GM23248 (cell line): ENCODE results near the gene SPANXD. TPM values are rescaled to one million over a fixed set of nuclear protein-coding genes. Genes with fewer than 3 reads are reported as not detected.
"Not testable (repeated sequence)": the region's sequence is repeated elsewhere in the genome, so short reads cannot be mapped to it uniquely, and the experiment has no call there.

Experiments
- DNase-seq: peaks from one replicate; pipeline ENCODE4 v3.0.0-alpha.2; 2015
- H2AFZ ChIP-seq: fragments of 200-600 bp; sonication (generic); 2 replicates; pipeline ENCODE4 v1.6.1; 2016; ENCODE audit warnings: antibody characterized with exemption
- H3F3A ChIP-seq: fragments of 200-600 bp; sonication (generic); 2 replicates; pipeline ENCODE4 v1.6.1; 2016; ENCODE audit warnings: mild to moderate bottlenecking, antibody characterized with exemption, mixed run types; ENCODE audit not compliant: insufficient read depth
- H3K27ac ChIP-seq: fragments of 200-600 bp; sonication (generic); 2 replicates; pipeline ENCODE4 v1.5.1; 2016; ENCODE audit warnings: mild to moderate bottlenecking
- H3K27me3 ChIP-seq: fragments of 200-600 bp; sonication (generic); replicated peaks from 2 replicates; pipeline ENCODE4 v1.6.1; 2016; ENCODE audit warnings: mild to moderate bottlenecking; ENCODE audit not compliant: insufficient read depth
- H3K36me3 ChIP-seq: fragments of 200-600 bp; sonication (generic); 2 replicates; pipeline ENCODE4 v1.6.1; 2016; ENCODE audit warnings: low read depth, mild to moderate bottlenecking
- H3K4me1 ChIP-seq: fragments of 200-600 bp; sonication (generic); 2 replicates; pipeline ENCODE4 v1.6.1; 2016; ENCODE audit warnings: mild to moderate bottlenecking; ENCODE audit not compliant: insufficient read depth
- H3K4me2 ChIP-seq: fragments of 200-600 bp; sonication (generic); one replicate; pipeline ENCODE4 v1.6.1; 2016; ENCODE audit warnings: mild to moderate bottlenecking; ENCODE audit not compliant: unreplicated experiment
- H3K4me3 ChIP-seq: fragments of 200-600 bp; sonication (generic); 2 replicates; pipeline ENCODE4 v1.5.1; 2016; ENCODE audit warnings: mild to moderate bottlenecking
- H3K79me2 ChIP-seq: fragments of 200-600 bp; sonication (generic); 2 replicates; pipeline ENCODE4 v1.6.1; 2016; ENCODE audit warnings: mild to moderate bottlenecking; ENCODE audit not compliant: insufficient read depth
- H3K9ac ChIP-seq: fragments of 200-600 bp; sonication (generic); 2 replicates; pipeline ENCODE4 v1.6.1; 2016; ENCODE audit warnings: mild to moderate bottlenecking
- H3K9me2 ChIP-seq: fragments of 200-600 bp; sonication (generic); 2 replicates; pipeline ENCODE4 v1.6.1; 2016; ENCODE audit warnings: mixed run types, mild to moderate bottlenecking, moderate library complexity; ENCODE audit not compliant: insufficient read depth
- H3K9me3 ChIP-seq: fragments of 200-600 bp; sonication (generic); one replicate; pipeline ENCODE4 v1.6.1; 2017; ENCODE audit warnings: low read depth
- H4K20me1 ChIP-seq: fragments of 200-600 bp; sonication (generic); 2 replicates; pipeline ENCODE4 v1.6.0; 2016; ENCODE audit not compliant: insufficient read depth
- EZH2 ChIP-seq: fragments of 200-600 bp; sonication (generic); IDR thresholded peaks from 2 replicates; pipeline ENCODE4 v1.6.1; 2018; ENCODE audit warnings: antibody characterized with exemption, mild to moderate bottlenecking; ENCODE audit not compliant: insufficient read depth, poor library complexity, severe bottlenecking
- EZH2phosphoT487 ChIP-seq: fragments of 200-600 bp; sonication (generic); IDR thresholded peaks from 2 replicates; pipeline ENCODE4 v1.6.1; 2018; ENCODE audit warnings: antibody characterized with exemption, moderate library complexity, mild to moderate bottlenecking, low read depth; ENCODE audit not compliant: insufficient read depth
- WGBS, 2 experiments: methylation state at CpG; one replicate each; pipeline ENCODE4 v1.1.6; 2015 to 2017; ENCODE audit warnings: low lambda C conversion rate in 2 of 2, low coverage in 1 of 2; ENCODE audit errors: missing lambda C conversion rate in 2 of 2; 5-methylcytosine and 5-hydroxymethylcytosine counted together
- in situ Hi-C: fragments of 300-500 bp; cut with MboI; formaldehyde crosslinking; loops from 2 replicates; pipeline ENCODE4 v1.15.0; 2020
- polyA plus RNA-seq: library from polyadenylated mRNA; unstranded; fragments of >200 nt; fragmentation: Nextera tagmentation; extraction: Ambion mirVana; gene quantifications from 2 replicates; pipeline ENCODE4 v1.2.1, GENCODE V29; 2016
- total RNA-seq: library from RNA; depleted of rRNA; stranded (reverse); fragments of >200 nt; shearing (Covaris generic); gene quantifications from 2 replicates; pipeline ENCODE4 v1.2.3, GENCODE V29; 2014; rRNA removed

The SPANXD gene, protein sequence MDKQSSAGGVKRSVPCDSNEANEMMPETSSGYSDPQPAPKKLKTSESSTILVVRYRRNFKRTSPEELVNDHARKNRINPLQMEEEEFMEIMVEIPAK
- total RNA-seq (not detected in 2 replicates), polyA plus RNA-seq (not detected in 2 replicates)

DNA sequence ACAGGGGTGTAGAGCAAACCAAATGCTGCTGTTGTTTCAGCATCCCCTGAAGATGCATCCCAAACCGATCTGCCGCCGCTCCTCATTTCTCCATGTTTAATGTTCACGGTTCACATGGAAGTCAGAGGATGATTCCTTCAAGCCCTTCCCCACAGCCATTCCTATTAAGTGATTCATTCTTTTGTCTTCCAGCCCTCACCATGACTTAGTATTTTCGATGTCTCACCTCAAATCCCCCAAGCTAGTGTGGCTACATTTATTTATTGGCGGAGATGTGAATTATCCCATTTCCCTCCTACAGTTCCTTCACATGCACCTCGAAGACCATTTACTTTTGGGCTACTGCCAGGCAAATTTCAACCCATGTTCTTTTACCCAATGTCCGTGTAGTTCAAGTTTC, at the start of gene SPANXD:
Gene SPANXD, minus strand, starts transcription at position 101 of the 400 bp plus-strand sequence. CDS start 334 bp downstream, outside the sequence.
- H3K4me1 ChIP-seq, H3K27ac ChIP-seq, H3K36me3 ChIP-seq, H4K20me1 ChIP-seq, H3K27me3 ChIP-seq, in situ Hi-C loops, H2AFZ ChIP-seq, H3K4me2 ChIP-seq, H3F3A ChIP-seq, H3K9ac ChIP-seq, DNase-seq, H3K9me3 ChIP-seq, H3K79me2 ChIP-seq, H3K9me2 ChIP-seq, H3K4me3 ChIP-seq: not testable (repeated sequence)
- 20 to 23% methylated on average over 2 to 3 of the region's 8 CpGs for WGBS, 2 experiments

DNA sequence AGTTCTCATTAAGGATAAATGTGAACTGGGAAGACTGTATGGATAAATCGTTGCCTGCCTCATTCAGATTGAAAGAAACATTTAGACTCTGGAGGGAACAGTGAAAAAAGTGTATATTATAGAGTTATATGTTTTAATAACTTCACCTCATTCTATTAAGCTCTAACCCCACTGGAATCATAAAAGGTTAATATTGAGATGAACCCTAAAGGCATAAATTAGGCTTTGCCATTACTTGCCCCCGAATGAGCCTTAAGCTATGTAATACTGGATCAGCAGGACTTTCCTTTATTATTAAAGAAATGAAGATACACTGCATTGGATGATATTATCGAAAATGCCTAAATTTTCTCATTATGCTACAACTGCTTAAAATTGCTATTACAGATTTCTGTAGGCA, 44.1 kb upstream of the SPANXD start:
- Histone ChIP-seq H3K4me2 (no peak overlapping the region), H3K36me3 (no peaks in the 10 kb centered on the region), H3K9ac (no peak overlapping the region), H3F3A (no peaks in the 10 kb centered on the region), H3K79me2 (no peaks in the 10 kb centered on the region), H3K27me3 (no peaks in the 10 kb centered on the region), H3K4me1 (no peaks in the 10 kb centered on the region), H3K4me3 (no peak overlapping the region), H4K20me1 (no peaks in the 10 kb centered on the region), H3K27ac (no peak overlapping the region), H3K9me3 (no peaks in the 10 kb centered on the region), H2AFZ (no peak overlapping the region), H3K9me2 (no peaks in the 10 kb centered on the region)
- DNase-seq, result no peak
- in situ Hi-C loops, result loop anchor here (25.0 kb wide), 1 partner anchor 280 kb away; no protein-coding TSS in a partner anchor
- TF ChIP-seq EZH2 (no peak), EZH2phosphoT487 (no peak)
- WGBS, 2 experiments, result 8 to 14% methylated on average over 3 of the region's 3 CpGs

GRCh38 chrX:141736656-141737055, 38.1 kb upstream of the SPANXD start:
- no peak overlapping the region for H3K27ac ChIP-seq
- no peaks in the 10 kb centered on the region for H3K4me1 ChIP-seq
- H4K20me1 ChIP-seq, result no peaks in the 10 kb centered on the region
- no peaks in the 10 kb centered on the region for H3K27me3 ChIP-seq
- in situ Hi-C loops, result loop anchor here (25.0 kb wide), 1 partner anchor 274 kb away; no protein-coding TSS in a partner anchor
- no peak overlapping the region for H3K4me2 ChIP-seq
- no peak for DNase-seq
- no peaks in the 10 kb centered on the region for H3K36me3 ChIP-seq
- H3F3A ChIP-seq, result no peaks in the 10 kb centered on the region
- H3K9me2 ChIP-seq, result no peaks in the 10 kb centered on the region
- no peak overlapping the region for H2AFZ ChIP-seq
- TF ChIP-seq EZH2, result no peak
- TF ChIP-seq EZH2phosphoT487, result no peak
- H3K9ac ChIP-seq, result no peak overlapping the region
- no peak overlapping the region for H3K4me3 ChIP-seq
- H3K79me2 ChIP-seq, result no peaks in the 10 kb centered on the region
- WGBS, 2 experiments, result 8 to 16% methylated on average over 3 of the region's 3 CpGs
- H3K9me3 ChIP-seq, result no peaks in the 10 kb centered on the region

- H3K36me3 ChIP-seq, result no peaks in the 10 kb centered on the region
- no peak overlapping the region for H3K9ac ChIP-seq
- no peak overlapping the region for H3K27ac ChIP-seq
- no peaks in the 10 kb centered on the region for H4K20me1 ChIP-seq
- H3K4me3 ChIP-seq, result no peak overlapping the region
- 5 to 15% methylated on average over 2 of the region's 2 CpGs for WGBS, 2 experiments
- H3K9me3 ChIP-seq, result no peaks in the 10 kb centered on the region
- no peak for DNase-seq
- H3K79me2 ChIP-seq, result no peaks in the 10 kb centered on the region
- H3F3A ChIP-seq, result no peaks in the 10 kb centered on the region
- H3K27me3 ChIP-seq, result no peaks in the 10 kb centered on the region
- in situ Hi-C loops, result loop anchor here (25.0 kb wide), 1 partner anchor 271 kb away; no protein-coding TSS in a partner anchor
- H3K9me2 ChIP-seq, result no peaks in the 10 kb centered on the region
- no peak overlapping the region for H3K4me2 ChIP-seq
- H2AFZ ChIP-seq, result no peak overlapping the region
- TF ChIP-seq EZH2phosphoT487, result no peak
- no peak for TF ChIP-seq EZH2
- no peaks in the 10 kb centered on the region for H3K4me1 ChIP-seq
Observed at GRCh38 chrX:141733371-141733770, 34.8 kb upstream of the SPANXD start.
